ENCODE data around the gene CEP89.
A peak's percentile ranks its signal among the peaks of the same experiment; 100 is the strongest.
"Not testable (repeated sequence)": the region's sequence is repeated elsewhere in the genome, so short reads cannot be mapped to it uniquely, and the experiment has no call there.

The CEP89 gene

DNA sequence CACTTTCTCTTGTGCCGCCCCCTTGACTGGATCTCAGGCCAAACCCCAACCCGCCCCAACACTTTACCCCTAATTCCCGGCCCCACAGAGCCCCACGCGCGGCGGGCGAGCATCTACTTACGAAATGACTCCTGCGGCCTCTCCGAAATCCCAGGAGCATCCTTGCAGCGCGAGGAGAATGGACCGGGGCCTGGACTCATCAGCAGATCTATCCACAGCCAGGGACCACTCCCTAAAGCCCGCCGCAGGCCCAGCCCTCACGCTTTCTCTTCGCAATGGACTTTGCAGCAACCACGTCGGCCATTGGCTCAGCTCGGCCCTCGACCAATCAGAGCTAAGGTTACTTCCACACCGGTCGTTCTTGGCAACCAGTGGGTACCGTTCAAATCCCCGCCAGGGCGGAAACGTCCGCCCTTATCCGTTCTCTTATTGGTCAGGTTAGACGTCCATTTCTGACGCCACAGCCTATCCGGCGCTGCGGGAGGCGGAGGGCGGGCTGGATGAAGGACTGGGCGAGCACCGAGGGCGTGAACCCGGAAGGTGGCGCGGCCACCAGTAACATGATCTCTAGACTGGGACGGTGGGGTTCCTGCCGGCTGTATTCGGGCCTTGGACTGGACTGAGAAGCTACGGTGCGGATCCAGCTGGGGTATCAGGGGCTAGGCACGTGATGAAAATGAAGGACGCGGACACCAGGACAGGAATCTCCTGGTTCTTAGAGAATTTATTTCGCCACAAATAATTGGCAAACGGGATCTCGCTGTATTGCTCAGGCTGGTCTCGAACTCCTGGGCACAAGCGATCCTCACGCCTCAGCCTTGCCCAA lies at the start of gene CEP89, which contains the start of gene FAAP24:
Gene CEP89, minus strand, starts transcription at position 244 of the 826 bp plus-strand sequence. Its CDS starts 84 bp downstream, at position 160.
Gene FAAP24, plus strand, starts transcription at position 528 of the 826 bp plus-strand sequence. CDS start 955 bp downstream, outside the sequence.
- DNase-seq (ENCODE audit: low spot score): peak; percentile 100

DNA sequence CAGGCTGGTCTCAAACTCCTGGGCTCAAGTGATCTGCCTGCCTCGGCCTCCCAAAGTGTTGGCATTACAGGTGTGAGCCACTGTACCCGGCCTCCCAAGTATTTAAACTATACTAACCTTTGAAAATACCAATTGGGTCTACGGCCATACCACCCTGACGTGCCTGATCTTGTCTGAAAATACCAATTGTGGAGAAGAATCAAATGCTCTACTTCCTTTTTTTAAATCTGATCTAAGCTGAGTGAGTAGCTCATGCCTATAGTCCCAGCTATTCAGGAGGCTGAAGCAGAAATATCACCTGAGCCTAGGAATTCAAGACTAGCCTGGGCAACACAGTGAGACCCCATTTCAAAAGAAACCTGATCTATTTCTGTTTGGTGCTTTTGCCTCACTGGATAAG lies 39.1 kb upstream of the CEP89 start:
- not testable (repeated sequence) for DNase-seq (ENCODE audit: low spot score)

DNA sequence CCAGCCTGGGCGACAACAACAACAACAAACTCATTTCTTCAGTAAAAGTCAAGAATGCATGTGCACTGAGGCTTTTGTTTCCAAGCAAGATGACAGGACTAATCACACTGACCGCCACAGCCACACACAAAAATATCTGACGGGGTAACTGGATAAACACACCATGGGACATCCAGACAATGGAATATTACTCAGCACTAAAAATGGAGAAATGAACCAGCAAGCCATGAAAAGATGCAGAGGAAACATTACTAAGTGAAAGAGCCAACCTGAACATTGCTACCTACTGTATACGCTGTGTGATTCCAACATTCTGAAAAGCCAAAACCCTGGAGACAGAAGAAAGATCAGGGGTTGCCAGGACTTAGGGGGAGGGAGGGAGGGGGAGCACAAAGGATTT lies 37.0 kb upstream of the CEP89 start:
- DNase-seq (ENCODE audit: low spot score): no peak

DNA sequence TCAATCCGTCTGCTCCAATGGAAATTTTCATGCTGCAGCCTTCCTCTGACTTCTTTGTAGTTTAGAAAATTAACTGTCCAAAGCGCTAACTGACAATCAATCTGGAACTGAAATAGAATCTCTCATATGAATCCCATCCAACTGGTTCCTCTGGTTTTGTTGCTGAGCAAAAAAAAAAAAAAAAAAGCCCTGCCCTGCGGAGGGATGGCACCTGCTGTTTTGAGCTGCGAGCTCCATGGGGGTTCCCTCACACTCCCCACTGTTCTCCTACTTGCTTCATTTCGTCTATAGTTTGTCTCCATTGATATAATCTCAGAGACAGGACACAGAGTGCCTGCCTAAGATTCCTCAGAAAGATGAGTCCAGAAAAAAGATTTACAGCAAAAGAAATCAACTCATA lies 33.7 kb upstream of the CEP89 start:
- no peak for DNase-seq (ENCODE audit: low spot score)

DNA sequence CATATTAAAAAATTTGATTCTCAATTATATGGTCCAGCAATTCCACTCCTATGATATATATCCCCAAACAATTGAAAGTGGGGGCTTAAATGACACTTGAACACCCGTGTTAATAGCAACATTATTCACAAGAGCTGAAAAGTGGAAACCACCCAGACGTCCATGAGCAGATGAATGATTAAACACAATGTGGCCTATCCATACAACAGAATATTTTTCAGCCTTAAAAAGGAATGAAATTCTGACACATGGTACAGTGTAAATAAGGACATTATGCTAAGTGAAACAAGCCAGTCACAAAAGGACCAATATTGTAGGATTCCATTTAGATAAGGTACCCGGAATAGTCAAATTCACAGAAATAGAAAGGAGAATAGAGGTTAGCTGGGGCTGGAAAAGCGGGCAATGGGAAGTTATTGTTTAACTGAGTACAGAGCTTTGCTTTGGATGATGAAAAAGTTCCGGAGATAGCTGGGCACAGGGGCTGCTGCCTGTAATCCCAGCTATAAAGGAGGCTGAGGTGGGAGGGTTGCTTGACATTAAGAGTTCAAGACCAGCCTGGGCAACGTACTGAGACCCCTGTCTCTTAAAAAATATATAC lies 31.8 kb upstream of the CEP89 start:
- DNase-seq (ENCODE audit: low spot score): not testable (repeated sequence)

DNA sequence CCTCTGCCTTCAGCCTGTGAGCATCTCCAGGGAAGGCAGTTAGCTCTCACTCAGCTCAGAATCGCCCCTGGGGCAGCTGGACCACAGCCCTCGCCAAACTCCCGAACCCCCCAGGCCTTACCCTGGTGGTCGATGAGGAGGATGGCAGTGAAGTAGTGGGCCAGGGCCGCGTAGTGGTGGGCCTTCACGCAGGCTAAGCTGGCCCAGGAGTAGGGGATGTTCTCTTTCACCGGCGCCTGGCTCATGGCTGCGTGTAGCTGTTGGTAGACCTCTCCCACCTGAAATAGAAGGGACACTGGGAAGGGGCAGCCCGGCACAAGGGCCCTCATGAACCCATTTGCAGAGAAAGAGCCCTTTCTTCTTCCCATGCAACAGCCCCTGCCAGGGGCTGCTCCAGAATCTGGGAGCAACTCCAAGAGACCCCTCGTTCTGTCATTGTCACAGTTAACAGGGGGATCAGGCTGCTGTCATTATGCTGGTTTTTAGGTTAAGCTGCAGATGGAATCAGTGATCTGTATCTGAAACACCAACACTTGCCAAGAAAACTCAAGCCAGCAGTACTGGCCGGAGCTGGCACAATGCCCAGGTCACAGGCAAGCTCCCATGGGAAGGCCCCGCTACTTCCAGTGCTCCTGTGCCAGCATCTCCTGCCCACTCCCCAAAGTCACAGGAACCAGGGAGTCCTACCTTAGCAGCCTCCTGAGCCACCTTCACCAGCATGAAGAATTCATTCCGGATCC lies 30.5 kb upstream of the CEP89 start:
- not testable (repeated sequence) for DNase-seq (ENCODE audit: low spot score)

DNA sequence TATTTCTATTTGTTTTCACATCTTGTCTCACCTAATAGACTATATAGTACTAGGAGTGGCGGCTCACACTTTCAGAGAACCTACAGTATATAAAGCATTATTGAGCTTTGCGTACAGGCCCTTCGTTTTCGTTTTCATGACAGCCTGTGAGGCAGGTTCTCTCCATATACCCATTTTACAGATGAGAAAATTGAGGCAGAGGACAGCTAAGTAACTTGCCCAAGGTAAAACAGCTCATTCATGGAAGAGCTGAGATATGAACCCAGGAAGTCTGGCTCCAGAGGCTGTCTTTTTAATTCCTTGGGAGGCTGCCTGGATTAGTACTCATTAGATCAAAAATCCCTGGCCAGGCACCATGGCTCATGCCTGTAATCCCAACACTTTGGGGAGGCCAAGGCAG lies 29.2 kb upstream of the CEP89 start:
- no peak for DNase-seq (ENCODE audit: low spot score)

DNA sequence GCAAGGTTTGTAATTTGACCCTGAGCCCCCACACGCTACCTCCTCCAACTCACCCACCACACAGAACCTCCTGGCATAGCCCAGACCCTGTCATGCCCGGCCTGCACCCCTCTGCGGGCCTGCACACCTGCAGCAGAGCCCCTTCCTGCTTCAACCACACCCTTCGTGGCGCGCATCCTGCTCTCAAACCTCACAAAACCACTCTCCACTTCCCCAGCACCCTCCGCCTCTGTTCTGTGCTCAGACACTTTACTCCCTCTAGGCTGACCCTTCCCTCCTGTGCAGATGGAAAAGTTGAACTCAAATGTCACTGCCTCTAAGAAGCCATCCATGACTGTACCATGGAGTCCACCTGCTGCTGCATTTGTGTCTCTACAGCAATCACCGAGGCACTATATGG lies 28.8 kb upstream of the CEP89 start:
- no peak for DNase-seq (ENCODE audit: low spot score)

DNA sequence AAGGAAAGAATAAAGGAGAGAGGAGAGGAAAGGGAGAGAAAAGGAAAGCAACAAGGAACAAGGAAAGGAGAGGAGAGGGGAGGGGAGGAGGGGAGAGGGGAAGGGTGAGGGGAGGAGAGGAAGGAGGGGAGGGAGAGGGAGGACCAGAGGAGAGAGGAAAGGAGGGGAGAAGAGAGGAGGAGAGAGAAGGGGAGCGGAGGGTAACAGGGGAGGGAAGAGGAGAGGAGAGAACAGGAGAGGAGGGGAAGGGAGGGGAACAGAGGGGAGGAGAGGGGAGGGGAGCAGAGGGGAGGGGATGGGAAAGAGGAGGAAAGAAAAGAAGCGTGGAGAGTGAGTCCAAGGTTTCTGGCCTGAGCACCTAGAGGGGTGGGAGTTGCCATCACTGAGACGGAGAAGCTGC lies 27.0 kb upstream of the CEP89 start:
- no peak for DNase-seq (ENCODE audit: low spot score)

DNA sequence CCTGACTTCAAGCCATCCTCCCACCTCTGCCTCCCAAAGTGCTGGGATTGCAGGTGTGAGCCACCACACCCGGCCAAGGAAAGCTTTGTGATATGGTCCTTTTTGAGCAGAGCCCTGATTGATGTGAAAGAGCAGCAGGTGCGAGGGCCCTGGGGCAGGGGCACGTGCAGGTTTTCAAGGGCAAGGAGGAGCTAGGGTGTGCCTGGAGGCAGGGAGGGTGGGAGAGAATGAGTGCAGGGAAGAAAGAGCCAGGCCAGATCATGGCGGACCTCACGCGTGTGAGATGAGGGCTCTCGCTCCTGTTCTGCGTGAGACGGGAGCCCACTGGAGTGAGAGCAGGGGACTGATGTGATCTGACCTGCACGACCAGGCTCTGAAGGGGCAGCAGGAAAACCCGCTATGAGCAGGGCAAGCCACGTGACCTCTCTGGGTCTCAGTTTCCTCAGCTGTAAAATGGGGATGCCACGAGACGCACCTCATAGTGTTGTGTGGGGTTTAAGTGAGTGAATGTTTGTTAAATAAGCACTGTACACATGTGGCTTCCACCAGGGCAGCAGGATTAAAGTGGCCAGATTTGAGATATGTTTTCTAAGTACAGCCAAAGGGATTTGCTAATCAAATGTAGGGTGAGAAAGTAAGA lies 26.1 kb upstream of the CEP89 start:
- no peak for DNase-seq (ENCODE audit: low spot score)

DNA sequence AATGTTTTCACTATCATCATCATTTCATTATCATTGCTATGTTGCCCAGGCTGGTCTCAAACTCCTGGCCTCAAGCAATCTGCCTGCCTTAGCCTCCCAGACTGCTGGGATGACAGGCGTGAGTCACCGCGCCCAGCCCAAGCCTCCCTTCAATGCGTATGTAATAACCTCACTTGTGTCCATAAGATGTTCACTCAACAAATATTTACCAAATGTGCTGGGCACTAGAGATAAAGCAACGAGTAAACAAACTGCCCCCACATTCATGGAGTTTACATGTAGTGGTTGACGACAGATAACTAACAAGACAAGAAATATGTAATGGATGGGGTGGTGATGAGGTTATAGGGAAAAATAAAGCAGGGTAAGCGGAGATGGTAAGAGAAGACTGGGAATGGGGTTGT lies 25.3 kb upstream of the CEP89 start:
- not testable (repeated sequence) for DNase-seq (ENCODE audit: low spot score)

DNA sequence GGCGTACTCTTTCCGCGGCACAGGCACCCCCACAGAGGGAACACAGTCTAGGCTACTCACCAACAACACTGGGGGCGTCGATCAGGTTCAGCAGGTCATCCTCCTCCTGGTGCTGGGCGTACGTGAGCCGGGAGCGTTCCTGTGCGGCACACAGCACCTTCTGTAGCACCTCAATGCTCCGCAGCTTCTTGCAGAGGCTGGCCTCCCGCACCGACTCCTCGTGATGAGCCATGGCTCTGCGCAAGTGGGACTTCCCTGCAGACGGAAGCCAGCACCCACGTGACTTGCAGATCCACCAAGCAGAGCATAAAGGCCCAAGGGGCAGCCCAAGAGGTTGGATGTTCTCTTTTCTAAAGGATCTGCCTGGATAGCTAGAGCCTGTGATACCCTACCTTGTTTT lies 24.2 kb upstream of the CEP89 start:
- DNase-seq (ENCODE audit: low spot score): not testable (repeated sequence)

DNA sequence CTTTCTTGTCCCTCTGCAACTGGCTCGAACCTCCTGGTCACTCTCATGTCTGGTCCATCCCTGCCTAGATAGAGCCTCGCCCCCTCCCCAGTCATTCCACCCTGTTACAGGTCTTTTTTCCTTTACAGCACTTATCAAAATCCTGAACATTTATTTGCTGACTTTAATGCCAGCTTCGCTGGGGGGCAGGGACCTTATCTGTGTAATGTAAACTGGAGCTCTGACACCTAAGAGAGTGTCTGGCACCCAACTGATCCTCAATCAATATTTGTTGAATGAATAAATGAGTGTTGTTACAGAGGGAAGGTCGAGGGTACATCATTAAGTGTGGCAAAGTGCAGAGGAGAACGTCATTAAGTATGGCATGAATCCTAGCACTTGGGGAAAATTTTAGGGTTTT lies 17.0 kb upstream of the CEP89 start:
- no peak for DNase-seq (ENCODE audit: low spot score)

DNA sequence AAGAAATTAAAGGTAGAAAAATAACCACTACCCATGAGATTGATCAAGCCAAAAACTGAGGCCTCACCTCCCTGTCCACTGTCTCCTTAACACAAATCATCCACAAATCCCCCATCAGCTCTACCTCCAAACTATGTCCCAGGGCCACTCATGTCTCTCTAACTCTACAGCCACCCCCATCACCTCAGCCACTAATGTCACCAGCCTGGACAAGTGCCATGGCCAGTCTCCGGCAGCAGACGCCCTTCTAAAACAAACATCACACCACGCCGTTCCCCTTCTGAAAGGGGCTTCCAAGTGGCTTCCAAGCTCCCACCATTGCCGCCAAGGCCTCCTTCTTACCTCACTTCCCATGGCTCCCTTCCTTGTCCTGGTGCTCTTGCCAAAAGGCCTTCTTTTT lies 16.5 kb upstream of the CEP89 start:
- not testable (repeated sequence) for DNase-seq (ENCODE audit: low spot score)

DNA sequence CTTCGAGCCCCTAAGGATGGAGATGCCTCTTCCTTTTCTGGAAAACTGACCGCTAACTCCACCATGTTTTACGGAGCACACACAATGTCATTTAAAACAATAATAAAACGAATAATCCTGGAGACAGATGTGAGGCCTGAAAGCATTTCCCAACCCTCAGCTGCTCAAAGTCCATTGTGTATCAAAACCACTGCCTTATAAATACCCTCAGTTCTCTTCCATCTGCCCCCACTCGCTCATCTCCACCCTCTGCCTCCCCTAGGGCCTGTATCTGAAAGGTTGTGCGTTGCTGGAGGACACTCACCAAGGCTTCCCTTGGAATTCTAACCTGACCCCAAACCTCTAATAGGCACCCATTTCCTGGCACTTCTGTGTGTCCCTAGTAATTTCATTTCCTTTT lies 10.7 kb upstream of the CEP89 start:
- not testable (repeated sequence) for DNase-seq (ENCODE audit: low spot score)

DNA sequence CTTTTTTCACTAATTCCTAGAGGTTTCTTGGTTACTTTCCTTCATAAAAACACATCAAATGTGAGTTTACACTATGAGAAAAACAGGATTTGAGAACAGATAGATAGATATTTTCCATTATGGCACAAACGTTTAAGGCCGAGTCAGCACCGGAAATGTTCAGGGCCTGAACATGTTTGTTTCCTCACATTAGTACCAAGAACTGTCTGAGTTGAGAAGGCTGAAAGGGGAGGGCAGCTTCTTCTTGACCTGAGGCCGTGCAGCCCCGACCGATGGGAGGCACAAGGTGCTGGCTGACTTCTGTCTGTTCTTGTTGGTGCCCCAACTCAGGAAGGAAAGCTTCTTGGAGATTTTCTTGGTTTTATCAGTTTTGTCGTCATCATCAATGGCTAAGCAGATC lies 8.0 kb upstream of the CEP89 start:
- not testable (repeated sequence) for DNase-seq (ENCODE audit: low spot score)

DNA sequence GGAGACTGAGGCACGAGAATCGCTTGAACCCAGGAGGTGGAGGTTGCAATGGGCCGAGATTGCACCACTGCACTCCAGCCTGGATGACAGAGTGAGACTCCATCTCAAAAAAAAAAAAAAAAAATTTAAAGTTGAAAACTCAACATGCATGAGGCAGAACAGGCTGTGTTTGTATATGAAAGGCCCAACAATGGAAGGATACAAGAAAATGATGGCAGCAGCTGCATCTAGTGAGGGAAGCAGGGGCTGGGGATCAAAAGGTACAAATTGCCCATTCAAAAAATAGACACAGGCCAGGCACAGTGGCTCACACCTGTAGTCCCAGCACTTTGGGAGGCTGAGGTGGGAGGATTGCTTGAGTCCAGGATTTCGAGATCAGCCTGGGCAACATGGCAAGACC lies 6.1 kb upstream of the CEP89 start:
- DNase-seq (ENCODE audit: low spot score): not testable (repeated sequence)

DNA sequence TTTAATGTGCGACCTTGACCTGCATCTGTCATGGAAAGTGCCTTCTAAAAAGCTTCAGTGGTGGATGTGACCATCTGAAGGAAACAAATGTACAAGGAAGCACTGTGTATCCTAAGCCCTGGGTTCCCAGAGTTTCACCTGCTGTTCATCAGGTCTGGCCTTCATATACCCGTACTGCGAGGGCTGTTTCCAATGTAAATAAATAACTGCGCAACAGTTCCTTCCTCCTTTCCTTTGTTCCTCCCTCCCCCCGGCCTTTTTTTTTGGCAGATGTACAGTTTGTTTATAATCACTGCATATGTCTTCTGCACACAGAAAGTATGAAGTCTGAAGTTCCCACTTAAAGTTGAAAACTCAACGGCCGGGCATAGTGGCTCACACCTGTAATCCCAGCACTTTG lies 5.5 kb upstream of the CEP89 start:
- DNase-seq (ENCODE audit: low spot score): no peak

DNA sequence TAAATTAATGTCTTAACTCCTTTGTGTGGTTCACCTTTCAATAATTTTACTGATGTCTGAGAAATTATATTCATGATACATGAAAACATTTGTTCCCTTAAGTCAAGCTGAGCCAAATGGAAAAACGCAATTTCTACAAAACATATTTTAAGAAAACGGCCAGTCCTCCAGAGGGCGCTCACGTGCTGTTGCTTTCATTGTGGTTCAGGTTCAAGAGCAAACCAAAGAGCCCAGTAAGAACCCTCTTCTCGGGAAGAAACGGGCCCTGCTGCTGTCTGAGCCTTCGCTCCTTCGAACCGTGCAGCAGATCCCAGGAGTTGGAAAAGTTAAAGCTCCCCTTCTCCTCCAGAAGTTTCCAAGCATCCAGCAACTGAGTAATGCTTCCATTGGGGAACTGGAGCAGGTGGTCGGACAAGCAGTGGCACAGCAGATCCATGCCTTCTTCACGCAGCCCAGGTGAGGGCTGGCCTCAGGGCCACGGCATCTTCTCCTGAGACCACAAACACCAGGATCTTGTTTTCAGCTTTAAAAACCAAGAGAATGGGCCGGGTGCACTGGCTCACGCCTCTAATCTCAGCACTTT lies 4.6 kb upstream of the CEP89 start:
- peak; percentile 72 for DNase-seq (ENCODE audit: low spot score)

DNA sequence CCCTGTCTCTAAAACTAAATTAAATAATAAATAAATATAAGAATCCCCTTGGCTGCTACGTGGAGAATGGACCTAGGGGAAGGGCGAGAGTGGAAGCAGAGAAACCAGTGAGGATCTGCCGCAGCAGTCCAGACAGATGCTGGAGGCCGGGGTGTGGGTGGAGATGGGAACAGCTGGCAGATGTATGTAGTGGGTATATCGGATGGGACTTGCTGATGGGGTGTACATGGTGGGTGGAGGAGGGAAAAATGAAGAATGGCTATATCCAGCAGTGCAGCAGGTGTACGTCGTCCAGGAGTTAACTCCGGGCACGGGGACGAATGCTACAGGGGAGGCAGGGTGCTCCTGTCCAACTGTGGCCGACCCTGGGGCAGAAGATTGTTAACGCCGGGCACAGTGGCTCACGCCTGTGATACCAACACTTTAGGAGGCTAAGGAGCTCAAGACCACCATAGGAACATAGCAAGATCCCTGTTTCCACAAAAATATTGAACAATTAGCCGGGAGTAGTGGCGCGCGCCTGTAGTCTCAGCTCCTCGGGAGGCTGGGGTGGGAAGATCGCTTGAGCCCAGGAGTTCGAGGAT lies 654 bp downstream of the CEP89 start:
- peak; percentile 8 for DNase-seq (ENCODE audit: low spot score)

DNA sequence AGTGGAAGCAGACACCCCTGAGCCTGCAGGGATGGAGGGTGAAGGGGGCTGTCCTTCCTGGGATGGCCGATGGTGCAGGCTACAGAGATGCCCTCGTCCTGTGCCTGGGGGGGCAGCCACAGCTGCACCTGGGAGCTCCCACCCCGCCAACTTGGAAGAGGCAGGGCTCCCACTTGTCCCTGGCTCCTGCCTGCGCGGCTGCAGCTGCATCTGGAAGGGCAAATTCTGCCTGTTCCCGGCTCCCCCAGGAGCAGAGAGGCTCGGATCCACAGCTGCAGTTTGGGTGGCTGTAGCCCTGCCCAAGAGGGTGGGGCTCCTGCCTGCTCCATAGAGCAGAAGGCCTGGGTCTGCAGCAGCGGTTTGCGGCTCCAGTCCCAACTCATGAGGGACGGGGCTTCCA lies 2.2 kb downstream of the CEP89 start:
- DNase-seq (ENCODE audit: low spot score): no peak

DNA sequence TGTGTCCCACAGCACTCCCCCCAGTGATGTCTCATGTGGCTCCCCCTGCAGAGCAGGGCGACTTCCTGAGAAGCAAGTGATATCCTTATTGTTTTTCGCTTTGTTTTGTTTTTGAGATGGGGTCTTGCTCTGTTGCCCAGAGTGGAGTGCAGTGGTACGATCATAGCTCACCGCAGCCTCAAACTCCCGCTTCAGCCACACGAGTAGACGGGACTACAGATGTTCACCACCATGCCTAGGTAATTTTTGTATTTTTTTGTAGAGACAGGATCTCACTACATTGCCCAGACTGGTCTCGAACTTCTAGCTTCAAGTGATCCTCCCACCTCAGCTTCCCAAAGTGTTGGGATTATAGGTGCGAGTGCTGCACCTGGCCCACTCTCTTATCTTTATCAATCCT lies 5.0 kb downstream of the CEP89 start:
- no peak for DNase-seq (ENCODE audit: low spot score)

Measured in AG08395 (cell line).